GM11168 (cell line): ENCODE results near the gene QKI.

Source experiments
- in situ Hi-C: fragments of 300-500 bp; cut with MboI; formaldehyde crosslinking; loops from one replicate; pipeline ENCODE4 v1.12.0; 2022; ENCODE audit warnings: low sequenced_read_pairs; ENCODE audit not compliant: unreplicated experiment

The QKI gene

GRCh38 chr6:163435023-163435422, 20.5 kb downstream of the QKI start:
- in situ Hi-C loops: loop anchor here (25.0 kb wide), 1 partner anchor 277 kb away; no protein-coding TSS in a partner anchor

- in situ Hi-C loops: loop anchor here (25.0 kb wide), 1 partner anchor 275 kb away; no protein-coding TSS in a partner anchor
These were observed 22.3 kb downstream of the QKI start for GRCh38 chr6:163436843-163437242.

GRCh38 chr6:163437466-163437865, 22.9 kb downstream of the QKI start:
- in situ Hi-C loops: loop anchor here (25.0 kb wide), 1 partner anchor 275 kb away; no protein-coding TSS in a partner anchor

- in situ Hi-C loops: loop anchor here (25.0 kb wide), 1 partner anchor 274 kb away; no protein-coding TSS in a partner anchor
These were observed 23.9 kb downstream of the QKI start for GRCh38 chr6:163438298-163438939.

- in situ Hi-C loops: loop anchor here (25.0 kb wide), 1 partner anchor 273 kb away; no protein-coding TSS in a partner anchor
These were observed 24.4 kb downstream of the QKI start for GRCh38 chr6:163438940-163439335.

GRCh38 chr6:163439390-163439789, 24.9 kb downstream of the QKI start:
- in situ Hi-C loops: loop anchor here (25.0 kb wide), 1 partner anchor 273 kb away; no protein-coding TSS in a partner anchor

GRCh38 chr6:163439997-163440396, 25.5 kb downstream of the QKI start:
- in situ Hi-C loops: loop anchor here (25.0 kb wide), 1 partner anchor 272 kb away; no protein-coding TSS in a partner anchor

GRCh38 chr6:163442336-163442735, 27.8 kb downstream of the QKI start:
- in situ Hi-C loops: loop anchor here (25.0 kb wide), 1 partner anchor 270 kb away; no protein-coding TSS in a partner anchor

- in situ Hi-C loops: loop anchor here (25.0 kb wide), 1 partner anchor 268 kb away; no protein-coding TSS in a partner anchor
These were observed 29.6 kb downstream of the QKI start for GRCh38 chr6:163444077-163444476.

GRCh38 chr6:163446549-163446948, 32.0 kb downstream of the QKI start:
- in situ Hi-C loops: loop anchor here (25.0 kb wide), 1 partner anchor 266 kb away; no protein-coding TSS in a partner anchor

- in situ Hi-C loops: loop anchor here (25.0 kb wide), 1 partner anchor 263 kb away; no protein-coding TSS in a partner anchor
These were observed 34.6 kb downstream of the QKI start for GRCh38 chr6:163449076-163449475.

GRCh38 chr6:163454425-163454824, 39.9 kb downstream of the QKI start:
- in situ Hi-C loops: no loop called here

GRCh38 chr6:163455552-163455951, 41.0 kb downstream of the QKI start:
- in situ Hi-C loops: loop anchor here (5.0 kb wide), 1 partner anchor 42 kb away; no protein-coding TSS in a partner anchor

GRCh38 chr6:163457637-163458561, 43.4 kb downstream of the QKI start:
- in situ Hi-C loops: loop anchor here (5.0 kb wide), 1 partner anchor 39 kb away; no protein-coding TSS in a partner anchor

- in situ Hi-C loops: loop anchor here (5.0 kb wide), 1 partner anchor 38 kb away; no protein-coding TSS in a partner anchor
These were observed 44.5 kb downstream of the QKI start for GRCh38 chr6:163459007-163459406.

- in situ Hi-C loops: loop anchor here (5.0 kb wide), 1 partner anchor 38 kb away; no protein-coding TSS in a partner anchor
These were observed 45.0 kb downstream of the QKI start for GRCh38 chr6:163459536-163459935.

GRCh38 chr6:163460307-163460782, 45.8 kb downstream of the QKI start:
- in situ Hi-C loops: no loop called here

GRCh38 chr6:163461696-163462095, 47.2 kb downstream of the QKI start:
- in situ Hi-C loops: no loop called here

GRCh38 chr6:163463180-163463579, 48.7 kb downstream of the QKI start:
- in situ Hi-C loops: no loop called here

GRCh38 chr6:163463795-163464194, 49.3 kb downstream of the QKI start:
- in situ Hi-C loops: no loop called here
